ENCODE results near the gene EDN3.

EDN3 gene

DNA sequence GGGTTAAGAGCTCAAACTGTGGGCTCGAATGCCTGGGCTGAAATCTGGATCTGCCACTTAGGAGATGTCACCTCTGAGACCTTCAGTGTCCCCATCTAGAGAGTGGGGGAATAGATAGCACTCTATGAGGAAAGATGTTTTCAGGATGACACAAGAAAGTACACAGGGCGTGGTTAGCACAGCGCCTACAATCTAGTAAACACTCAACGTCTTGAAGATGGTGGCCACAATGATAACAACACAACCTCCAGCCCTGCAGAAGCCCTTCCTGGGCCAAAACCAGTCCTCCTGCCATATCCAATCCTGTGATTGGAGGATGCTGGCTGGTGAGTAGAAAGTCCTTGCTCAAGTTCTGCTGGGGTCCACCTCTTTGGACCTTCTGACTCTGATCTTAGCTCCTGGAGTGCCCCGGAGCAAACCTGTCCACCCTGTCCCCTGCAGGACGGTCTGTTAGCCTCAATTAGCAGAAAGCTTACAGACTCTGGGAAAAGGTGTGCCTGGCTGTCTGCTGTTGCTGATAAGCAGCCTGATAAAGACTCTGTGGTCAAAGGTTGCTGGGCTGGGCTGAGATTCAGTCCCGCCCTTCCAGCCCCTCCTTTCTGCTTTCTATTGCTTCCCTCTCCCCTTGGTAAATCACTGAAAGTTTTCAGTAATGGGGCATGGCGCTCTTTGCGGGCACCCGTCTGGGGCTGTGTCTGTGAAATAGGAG is 8.2 kb downstream of the EDN3 start:
- no peak for DNase-seq (ENCODE audit: low read depth in 2 of 2)

DNA sequence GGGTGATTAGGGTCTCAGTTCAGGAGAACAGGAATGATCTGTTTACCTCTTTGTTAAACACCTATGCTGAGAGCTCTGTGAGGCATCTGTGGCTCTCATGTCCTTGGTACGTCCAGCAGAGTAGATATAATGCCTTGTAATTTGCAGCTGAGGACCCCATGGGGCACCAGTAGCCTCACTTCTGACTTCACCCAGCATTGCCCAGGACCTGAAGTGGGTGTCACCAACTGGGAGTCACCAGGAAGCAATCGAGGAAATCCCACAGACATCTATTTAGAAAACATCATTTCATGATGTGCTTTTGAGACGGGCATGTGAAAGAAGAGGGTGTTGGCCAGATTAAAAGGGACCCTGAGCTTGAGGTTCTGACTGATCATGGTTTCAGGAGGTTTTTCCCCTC is 8.8 kb downstream of the EDN3 start:
- no peak for DNase-seq (ENCODE audit: low read depth in 2 of 2)

DNA sequence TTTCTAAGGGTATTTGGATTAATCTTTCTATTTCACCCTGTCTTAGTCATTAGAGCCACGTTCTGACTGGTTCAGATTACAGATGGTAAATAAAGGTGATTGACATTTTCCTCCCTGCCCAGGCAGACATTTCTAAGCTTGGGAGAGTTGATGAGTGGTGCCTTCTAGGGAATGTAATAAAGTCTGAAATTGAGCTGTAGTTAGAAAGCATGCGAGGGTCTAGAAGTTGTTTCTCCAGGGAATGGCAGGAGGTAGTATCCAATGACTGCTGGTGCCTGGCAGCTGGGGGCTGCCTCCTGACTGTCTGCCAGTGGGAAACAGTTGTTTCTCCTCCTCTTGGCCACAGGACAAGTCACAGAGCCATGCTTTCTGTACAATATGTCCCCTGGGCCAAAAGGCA is 14.6 kb downstream of the EDN3 start:
- no peak for DNase-seq (ENCODE audit: low read depth in 2 of 2)

DNA sequence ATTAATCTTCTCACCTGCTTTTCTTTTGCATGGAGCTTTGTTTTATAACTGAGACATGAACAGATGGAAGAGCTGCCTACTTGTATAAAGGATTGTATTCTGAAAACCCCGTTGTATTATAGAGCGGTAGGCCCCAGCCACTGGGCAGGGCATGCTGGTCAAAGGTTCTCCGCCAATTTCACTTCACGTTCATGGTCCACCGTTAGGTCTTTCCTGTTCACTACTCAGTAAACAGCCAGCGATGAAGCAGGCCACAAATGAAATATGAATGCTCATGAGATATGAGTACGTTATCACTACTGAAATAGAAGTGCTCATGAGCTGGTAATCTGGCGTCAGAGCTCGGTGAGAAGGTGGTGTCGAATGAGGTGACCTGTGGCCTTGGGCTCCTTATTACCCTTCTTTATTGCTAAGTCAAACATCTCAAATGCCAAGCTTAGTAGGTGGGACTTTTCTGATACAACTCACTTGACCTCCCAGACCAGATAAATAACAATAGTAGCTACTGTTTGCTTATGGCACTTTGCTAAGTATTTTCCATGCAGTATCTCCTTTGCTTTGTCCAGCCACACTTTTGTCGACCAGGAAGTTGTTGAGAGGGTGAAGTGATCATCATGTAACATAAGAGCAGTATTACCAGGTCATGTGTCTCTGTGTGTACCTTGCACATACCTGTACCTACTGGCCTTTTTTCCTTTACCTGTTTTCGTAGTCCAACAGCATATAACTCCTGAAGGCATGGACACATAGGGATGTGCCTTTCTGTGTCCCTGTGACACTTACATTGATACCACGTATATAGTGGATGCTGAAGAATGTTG is 16.7 kb downstream of the EDN3 start:
- no peak for DNase-seq (ENCODE audit: low read depth in 2 of 2)

DNA sequence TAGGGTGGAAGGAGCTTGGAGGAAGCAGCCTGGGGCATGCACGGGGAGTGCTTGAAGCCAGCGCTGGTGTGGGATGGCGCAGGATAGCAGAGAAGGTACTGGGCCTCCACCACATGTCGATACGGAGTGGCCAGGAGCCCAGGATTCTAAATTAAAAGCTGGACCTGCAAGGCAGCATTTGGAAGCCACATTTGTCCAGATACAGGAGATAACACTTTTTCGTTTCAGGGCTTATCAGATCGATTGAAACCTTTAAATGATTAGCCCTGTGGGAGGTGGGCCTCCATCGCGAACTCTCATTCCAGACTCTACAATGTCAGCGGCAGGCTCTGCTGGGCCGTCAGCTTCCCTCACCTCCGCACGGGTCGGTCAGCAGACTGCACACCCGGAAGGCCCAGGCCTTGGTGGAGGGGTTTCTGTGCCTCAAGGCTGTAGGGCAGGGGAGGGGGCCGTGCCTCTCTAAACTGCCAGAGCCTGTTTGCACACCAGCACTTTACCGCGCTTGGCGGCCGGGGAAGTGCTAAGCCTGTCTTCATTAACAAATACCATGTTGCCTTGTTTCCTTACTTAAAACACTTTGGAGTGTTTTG is 17.9 kb downstream of the EDN3 start:
- no peak for DNase-seq (ENCODE audit: low read depth in 2 of 2)

DNA sequence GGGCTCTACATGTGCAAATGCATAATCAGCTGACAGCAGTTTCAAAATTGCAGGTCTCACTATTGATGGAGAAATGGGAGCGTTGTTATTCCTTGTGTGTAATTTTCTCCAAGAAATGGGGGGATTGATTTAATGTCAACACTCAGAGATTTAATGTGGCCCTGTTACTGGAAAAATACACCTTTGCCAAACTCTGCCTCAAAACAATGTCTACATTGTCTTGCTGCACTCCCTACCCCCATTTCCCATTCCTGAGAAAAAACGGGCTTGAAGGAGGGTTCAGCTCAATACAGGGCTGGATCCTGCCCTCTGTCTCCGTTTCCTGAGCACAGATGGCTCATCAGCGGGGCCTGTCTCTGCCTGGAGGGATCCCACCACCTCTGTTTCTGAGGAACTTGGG is 18.4 kb downstream of the EDN3 start:
- DNase-seq (ENCODE audit: low read depth in 2 of 2), result no peak

DNA sequence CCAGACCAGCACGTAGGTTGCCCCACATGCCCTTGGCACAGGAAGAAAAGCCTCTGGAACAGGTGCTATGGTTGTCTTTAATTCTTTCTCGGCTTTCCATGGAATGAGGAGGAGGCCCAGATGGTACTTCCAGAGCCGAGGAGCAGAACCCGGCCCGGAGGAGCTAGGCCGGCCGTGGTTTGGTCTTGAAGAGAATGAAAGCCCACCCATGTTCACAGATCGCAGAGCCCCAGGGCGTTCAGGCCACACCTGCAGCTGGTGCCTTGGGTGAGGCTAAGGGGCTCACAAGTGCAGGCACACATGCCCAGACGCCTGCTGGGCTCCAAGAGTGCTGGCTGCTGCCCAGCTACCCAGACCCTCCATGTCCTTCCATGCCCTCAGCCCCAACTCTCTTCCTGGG is 20.0 kb downstream of the EDN3 start:
- DNase-seq (ENCODE audit: low read depth in 2 of 2), result no peak

DNA sequence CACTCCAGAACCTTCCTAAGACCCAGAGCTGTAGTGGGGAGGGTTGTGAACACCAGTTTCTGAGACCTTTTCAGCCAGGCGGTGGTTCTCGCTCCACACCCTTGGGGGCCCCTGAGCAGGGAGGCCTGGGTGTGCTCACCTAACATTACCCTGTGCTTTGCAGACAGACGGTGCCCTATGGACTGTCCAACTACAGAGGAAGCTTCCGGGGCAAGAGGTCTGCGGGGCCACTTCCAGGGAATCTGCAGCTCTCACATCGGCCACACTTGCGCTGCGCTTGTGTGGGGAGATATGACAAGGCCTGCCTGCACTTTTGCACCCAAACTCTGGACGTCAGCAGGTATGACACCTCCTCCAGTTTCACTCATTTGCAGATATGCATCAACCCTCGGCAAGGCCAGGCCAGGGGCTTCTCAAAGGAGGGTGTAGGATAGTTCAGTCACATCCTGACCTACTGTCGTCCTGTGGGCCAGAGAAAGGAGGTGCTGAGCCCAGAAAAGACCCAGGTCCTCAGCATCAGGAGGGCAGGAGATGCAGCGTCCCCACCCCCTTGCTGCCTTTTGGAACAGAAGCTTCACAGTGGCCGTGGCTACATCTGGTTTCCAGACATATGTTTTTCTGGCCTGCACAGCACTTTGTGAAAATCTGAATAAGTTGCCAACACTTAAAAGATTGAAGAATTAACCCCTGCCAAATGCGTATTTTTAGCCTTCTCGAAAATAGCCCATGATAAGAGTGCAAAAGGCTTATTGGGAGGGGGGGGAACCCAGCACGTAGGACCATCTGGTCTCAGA is 20.6 kb downstream of the EDN3 start:
- DNase-seq (ENCODE audit: low read depth in 2 of 2), result no peak

DNA sequence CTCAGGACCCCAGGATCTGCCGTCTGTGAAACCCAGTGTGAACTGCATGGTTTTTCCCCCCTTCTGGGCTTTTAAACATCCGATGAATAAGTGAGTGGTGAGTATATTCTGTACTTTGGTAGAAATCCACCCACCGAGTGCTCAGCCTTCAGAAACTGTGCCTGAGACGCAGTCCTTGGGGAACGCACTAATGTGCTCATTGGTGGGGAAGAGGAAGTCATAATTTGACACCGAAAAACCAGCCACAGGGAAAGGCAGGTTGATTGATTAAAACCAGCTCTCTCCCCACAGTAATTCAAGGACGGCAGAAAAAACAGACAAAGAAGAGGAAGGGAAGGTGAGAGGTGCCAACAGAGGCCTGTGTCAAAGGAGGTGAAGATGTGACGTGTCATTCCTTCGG is 21.7 kb downstream of the EDN3 start:
- no peak for DNase-seq (ENCODE audit: low read depth in 2 of 2)

DNA sequence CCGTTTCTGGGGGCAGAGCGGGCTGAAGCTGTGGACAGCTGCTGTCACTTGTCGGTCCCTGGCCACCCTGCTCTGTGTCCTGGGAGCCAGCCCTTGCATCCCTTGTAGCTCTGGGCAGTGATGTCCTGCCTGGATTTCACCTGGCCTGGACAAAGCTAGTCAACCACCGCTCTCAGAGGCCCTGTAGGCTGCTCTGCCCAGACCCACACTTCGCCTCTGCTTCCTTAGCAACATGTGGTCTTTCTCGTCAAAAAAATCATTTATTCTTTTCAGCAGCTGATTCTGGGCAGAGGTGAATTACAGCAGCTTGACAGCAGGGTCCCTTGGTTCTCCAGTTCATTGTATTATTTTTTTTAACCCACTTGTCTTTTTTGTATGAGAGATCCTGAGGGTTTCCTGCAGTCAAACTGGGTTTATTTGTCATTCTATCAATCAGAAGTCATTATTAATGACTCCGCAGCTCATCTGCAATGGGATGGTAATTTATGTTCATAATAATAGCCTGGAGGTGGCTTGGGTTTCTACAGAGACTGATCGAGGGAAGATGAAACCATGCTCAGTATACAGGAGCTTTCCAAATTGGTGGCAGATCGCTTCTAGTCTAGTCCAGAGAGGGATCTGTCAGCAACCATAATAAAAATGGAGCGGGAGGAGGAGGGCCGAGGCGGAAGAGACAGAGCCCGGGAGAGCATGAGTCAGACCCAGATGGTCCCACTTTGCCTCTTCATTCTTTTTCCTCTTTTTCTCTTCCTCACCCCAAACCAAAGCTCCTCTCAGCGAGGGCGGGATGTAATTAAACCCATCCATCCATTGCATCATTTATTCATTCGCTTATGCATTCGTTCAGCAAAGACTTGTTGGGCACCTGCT is 22.4 kb downstream of the EDN3 start:
- no peak for DNase-seq (ENCODE audit: low read depth in 2 of 2)

DNA sequence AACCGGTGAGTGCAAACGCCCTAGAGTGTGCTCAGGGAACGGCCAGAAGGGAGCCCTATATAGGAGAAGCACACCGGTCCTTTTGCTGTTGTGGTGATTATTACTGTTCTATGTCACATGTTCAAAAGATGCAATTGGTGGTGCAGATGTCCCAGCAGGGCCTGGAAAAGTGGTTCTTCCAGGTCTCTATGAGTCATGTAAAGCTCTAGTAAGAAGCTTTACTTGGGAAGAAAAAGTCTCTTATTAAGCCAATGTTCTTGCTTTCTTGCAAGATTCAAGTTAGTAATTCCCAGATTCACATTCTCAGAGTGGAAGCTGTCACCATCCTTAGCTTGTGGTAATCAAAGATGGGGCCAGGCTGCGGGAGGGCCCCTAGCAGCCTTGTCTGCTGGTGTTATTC is 23.3 kb downstream of the EDN3 start:
- no peak for DNase-seq (ENCODE audit: low read depth in 2 of 2)

DNA sequence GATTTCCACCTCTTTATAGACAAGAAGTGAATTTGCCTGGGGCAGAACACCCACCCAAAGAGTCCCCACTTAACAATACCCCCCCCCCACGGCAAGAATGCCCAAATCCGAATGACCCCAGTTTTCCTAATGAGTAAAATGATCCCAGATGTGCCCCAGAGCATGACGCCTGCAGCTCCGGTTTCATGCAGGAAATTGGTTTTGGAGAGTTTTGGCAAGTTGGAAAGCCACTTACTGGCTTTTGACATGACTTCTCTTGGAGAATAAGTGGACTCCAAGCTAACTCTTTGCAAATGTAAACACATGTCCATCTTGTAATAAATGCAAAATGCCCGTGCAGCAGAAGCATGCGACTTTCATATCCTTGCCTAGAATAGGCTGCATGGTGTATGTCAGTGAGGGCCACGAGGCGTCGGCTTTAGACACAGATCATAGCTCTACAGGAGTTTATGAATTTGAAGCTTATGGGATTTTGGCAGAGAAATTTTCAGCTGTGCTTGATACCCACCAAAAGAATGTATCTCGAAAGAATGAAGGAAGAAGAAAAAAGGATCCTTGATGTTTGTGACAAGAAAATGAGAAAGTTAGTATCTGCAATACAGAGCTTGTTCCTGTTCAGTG is 24.2 kb downstream of the EDN3 start:
- DNase-seq (ENCODE audit: low read depth in 2 of 2), result no peak

DNA sequence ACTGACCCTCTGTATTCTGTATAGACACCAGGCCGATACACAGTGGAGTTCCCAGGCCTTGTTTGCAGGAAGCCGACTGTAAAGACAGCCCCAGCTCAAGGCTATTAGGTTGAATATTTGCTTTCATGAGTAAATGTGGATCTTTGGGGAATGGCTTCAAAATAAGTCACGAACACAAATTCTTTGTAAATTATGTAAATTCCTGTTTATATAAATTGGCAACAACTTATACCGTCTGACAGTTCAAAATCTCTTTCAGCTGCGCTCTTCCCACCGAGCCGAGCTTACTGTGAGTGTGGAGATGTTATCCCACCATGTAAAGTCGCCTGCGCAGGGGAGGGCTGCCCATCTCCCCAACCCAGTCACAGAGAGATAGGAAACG is 24.7 kb downstream of the EDN3 start:
- no peak for DNase-seq (ENCODE audit: low read depth in 2 of 2)

DNA sequence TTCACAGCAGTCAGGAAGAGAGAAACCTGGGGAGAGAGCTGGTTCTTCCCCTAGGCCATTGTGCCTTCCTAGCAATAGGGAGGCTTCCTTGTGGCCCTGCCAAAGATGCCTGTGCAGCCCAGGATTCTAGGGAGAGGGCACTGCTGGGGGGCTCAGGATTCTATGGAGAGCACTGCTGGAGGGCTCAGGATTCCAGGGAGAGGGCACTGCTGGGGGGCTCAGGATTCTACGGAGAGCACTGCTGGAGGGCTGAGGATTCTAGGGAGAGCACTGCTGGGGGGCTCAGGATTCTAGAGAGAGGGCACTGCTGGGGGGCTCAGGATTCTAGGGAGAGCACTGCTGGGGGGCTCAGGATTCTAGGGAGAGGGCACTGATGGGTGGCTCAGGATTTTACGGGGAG is 25.8 kb downstream of the EDN3 start:
- DNase-seq (ENCODE audit: low read depth in 2 of 2), result no peak

DNA sequence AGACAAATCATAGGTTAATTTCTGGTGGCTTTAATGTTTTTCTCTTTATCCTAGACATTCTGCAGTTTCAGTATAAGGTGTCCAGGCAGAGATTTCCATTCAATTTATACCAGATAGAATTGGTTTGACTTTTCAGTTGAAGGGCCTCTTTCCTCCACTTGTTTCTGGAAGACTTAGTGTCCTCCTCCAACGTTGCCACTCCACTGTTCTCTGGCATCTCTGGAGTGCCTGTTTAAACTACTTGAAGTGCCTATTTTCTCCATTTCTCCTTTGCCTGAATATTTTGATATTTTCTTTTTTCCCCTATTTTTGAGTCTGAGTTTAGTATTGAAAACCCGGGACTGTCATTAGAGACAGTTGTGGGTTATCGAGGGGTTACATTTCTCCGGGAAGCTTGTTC is 27.7 kb downstream of the EDN3 start:
- no peak for DNase-seq (ENCODE audit: low read depth in 2 of 2)

DNA sequence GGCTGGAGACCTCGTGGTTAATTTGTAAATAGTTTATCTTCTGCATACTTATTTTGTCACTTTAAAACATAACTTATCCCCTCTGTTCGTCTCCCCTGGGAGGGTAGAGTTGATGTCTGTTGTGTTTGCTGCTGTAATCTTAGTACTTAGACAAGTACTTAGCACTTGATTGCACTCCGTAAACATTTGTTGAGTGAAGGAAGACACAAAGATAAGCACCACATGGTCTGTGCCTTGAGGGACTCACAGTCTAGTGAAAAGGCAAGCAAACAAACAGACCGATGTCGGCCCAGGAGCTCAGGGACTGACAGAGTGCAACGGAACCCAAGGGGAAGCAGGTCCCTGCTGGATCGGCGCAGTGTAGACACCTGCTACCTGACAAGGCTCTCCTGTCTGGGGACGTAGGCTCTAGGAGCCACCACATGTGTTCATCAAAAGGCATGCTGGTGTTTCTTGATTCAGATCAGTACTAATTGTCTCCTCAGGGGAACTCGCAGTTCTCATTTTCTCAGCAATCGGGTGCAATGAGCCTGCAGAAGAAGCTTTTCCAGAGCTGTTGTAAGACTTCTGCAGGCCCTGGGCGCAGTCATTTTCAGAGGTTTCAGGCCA is 31.4 kb downstream of the EDN3 start:
- no peak for DNase-seq (ENCODE audit: low read depth in 2 of 2)

DNA sequence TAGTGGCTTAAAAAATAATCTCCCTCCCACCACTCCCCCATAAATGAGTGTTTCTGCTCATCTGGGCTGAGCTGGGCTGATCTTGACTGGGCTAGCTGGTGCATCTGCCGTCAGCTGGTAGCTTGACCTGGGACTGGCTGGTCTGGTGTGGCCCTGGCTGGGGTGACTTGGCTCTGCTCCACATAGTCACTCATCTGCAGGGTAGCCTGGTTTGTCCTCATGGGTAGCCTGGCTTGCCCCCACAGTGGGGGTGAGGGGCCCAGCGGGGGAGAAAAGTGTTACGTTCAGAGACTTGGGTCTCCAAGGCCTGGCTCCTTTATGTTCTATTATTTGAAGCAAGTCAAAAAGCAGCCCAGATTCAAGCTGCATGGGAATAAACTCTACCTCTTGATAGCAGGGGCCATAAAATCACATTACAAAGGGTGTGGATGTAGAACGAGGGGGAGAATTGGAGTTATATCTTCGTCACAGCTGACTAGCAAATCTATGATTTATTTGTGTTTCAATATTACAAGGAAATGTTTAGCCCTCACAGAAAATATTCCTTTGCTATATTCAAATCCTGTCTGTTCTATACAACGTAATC is 32.9 kb downstream of the EDN3 start:
- DNase-seq (ENCODE audit: low read depth in 2 of 2), result no peak

DNA sequence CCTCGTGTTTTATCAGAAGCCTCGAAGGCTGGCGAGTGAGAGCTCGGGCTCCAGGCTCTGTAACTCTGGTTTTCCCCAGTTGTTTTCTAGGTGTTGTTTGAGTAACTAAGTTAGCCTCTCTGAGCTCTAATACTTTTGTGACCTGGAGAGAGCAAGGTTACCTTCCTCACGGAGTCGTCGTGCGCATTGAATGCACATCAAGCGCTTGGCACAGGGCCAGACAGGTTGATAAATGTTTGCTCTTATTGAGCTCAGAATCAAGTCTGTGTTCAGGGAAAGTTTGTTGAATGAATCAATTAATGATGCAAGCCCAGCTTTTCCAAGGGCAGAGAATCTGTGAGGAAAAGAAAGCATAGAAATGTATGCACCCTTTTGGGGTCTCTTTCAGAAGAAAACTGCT is 33.5 kb downstream of the EDN3 start:
- DNase-seq (ENCODE audit: low read depth in 2 of 2), result no peak

DNA sequence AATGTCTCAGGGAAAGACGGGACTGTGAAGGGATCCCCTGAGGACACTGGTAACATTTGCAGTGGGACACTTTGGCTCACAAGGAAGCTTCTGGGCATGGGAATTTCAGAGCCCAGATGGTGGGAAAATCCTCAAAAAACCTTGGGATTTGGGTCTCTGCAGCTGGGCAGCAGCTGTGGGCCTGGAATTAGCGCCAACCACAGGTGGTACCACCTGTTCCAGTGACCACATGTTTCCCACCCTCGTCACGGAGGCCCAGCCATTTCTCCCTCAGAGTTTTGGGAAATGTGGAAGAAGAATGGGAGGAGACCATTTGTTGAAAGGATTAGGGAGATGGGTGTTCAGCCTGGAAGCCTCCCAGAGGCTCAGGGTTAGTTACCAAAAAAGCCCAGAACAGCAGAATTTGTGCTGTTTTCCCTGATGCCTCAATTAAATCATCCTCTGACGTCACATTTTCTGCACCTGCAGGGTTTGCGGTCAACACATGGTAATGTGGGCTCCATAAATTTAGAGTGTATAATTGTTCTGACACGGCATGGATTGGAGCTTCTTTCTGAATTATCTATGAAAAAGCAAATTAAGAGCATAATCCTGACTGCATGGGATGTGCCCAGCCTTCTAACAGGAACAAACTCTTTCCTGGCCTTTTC is 34.4 kb downstream of the EDN3 start:
- DNase-seq (ENCODE audit: low read depth in 2 of 2), result no peak

DNA sequence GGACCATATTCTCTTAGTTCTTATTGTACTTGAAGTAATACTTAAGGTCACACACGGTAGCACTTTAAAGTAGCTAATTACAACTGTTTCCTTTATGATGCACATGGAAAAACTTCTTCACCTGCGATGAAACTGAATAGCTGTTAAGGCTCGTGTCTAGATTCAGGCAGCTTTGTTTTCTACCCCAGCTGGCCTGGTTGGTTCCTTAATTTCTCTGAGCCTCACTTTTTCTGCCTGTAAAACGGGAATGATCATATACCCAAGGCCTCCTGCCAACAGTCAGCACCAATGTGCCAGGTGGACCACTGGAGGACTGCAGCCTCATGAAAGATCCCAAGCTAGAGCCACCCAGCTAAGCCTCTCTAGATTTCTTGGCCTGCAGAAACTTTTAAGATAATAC is 35.0 kb downstream of the EDN3 start:
- no peak for DNase-seq (ENCODE audit: low read depth in 2 of 2)

Data from stimulated activated CD8-positive, alpha-beta memory T cell treated with anti-CD3 and anti-CD28 coated beads, Interleukin-2, amount 100 ng/mL, for 1 hour (primary cell).